ENCODE measurements around the gene ZNF148. TPM values are rescaled to one million over a fixed set of nuclear protein-coding genes. Genes with fewer than 3 reads are reported as not detected.

ZNF148 gene
- polyA plus RNA-seq, 1 donor: 22.9 TPM

DNA sequence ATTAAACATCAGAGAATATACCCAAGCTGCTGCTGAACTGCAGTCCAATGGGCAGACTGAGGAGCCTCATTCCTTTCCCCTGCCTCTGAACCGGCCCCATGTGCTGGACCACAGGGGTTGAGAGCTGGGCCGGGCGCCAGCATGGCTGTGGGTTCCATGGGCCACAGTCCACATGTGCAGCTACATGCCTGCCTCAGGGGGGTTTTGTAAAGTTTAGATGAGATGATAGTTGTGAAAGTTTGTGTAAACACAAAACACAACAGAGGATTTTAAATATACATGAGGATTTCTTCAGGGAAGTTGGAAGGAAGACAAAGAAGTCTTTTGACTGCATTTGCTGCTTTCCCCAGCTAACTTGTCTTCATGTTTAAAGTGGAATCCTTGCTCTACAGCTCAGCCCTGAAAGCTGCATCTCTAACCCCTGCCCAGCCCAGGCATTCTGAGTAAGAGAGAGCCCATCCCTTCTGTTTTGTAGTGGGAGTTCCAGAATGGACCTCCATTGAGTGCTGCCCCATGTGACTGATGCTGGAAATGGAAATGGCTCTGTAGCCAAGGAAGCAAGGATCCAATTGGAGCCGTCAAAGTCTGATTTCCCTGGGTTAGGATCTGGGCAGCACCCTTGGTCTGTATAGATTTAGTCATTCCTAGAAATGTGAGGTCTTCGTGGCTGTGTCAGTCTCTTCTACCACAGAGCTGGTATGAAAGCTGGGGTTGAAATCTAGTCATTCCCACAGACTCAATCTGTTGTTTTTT, 180.1 kb downstream of the ZNF148 start:
- H3K36me3 ChIP-seq (ENCODE audit: control insufficient read depth, insufficient read depth, low read length): peaks cover 12% of the 10 kb centered on the region
- no peaks in the 10 kb centered on the region for H3K27me3 ChIP-seq (ENCODE audit: control insufficient read depth, insufficient read depth, low read length)
- H3K4me3 ChIP-seq (ENCODE audit: low read length): no peak overlapping the region
- DNase-seq: no peak
- no peak overlapping the region for H3K27ac ChIP-seq (ENCODE audit: low read length)
- no peaks in the 10 kb centered on the region for H3K9me3 ChIP-seq (ENCODE audit: control insufficient read depth, low read depth, low read length)
- no CpG with 5 or more reads among the region's 5 CpGs for WGBS (ENCODE audit: insufficient coverage, low lambda C conversion rate)
- no peaks in the 10 kb centered on the region for H3K4me1 ChIP-seq (ENCODE audit: control insufficient read depth, insufficient read depth, low read length)

DNA sequence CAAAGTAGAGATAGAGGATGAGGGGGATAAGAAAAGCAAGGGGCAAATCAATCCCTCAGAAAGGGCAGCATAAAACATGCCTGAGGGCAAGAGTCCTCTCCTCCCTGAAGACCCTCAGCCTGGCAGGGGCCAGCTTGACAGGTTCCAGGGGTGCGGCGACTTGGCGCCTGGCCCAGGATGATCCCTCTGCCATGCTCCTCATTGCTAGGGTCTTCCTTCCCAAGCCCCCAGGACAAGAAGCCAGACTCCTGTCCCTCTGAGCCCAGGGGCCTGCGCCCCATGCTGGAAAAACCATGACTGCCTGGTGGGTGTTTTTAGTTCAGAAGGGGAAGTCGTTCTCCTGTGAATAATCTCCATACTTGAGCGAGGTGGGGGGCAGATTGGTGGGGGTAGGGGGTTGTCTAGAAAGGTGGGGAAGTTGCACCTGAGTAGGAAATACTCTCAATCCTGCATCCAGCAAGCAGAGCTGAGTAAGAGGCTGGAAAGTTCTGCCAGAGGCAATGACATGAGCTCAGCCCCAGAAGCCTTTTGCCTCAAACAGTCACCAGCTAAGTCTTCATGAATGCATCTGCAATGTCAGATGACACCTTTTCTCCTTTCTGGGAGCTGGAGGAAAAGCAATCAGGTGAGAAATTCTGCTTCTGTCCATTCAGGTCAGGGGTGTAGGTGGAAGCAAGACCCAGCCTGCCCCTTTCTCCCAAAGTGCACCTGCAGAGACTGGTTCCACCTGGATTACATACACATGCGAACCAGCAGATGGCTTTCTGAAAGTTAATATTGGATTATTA, 180.9 kb downstream of the ZNF148 start:
- Histone ChIP-seq H3K4me3 (ENCODE audit: low read length) (no peak overlapping the region), H3K9me3 (ENCODE audit: control insufficient read depth, low read depth, low read length) (no peaks in the 10 kb centered on the region), H3K4me1 (ENCODE audit: control insufficient read depth, insufficient read depth, low read length) (no peaks in the 10 kb centered on the region), H3K27ac (ENCODE audit: low read length) (no peak overlapping the region), H3K36me3 (ENCODE audit: control insufficient read depth, insufficient read depth, low read length) (peaks cover 20% of the 10 kb centered on the region), H3K27me3 (ENCODE audit: control insufficient read depth, insufficient read depth, low read length) (no peaks in the 10 kb centered on the region)
- no CpG with 5 or more reads among the region's 7 CpGs for WGBS (ENCODE audit: insufficient coverage, low lambda C conversion rate)
- DNase-seq: no peak

DNA sequence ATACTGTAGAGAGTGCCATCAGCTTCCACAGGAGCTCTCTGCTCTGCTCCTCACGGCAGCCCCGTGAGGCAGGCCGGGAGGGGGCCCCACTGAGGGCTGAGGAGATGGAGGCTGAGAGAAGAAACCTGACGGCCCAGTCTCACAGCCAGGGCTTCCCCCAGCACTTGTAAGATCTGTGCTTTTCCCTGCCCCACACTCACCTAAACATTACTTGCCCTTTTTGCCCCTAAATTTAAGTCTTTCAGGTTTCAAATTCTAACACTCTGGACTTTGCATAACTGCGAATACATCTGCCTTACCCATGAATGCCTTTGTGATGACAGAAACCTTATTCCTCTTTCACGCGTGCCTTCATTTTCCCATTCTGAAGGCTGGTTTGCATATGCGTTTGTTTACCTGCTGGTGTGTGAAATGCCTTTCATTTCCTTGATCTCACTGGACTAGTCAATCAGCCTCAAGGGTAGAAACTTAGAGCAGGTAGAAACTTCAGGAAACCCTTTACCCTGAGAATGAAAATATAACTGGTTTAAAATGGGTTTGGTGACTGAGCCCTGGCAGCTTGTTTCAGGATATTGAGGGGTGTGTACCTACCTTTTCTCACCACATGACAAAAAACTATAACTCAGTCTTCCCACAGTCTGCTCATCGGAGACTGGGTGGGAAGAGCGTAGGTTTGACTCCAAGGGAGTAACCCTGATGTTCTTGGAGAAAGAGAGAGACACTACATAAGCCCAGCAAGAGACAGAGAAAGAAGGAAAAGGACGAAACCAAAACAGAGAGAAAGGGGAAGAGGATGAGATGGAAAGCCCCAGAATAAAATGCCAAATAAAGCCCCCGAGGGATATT, 182.7 kb downstream of the ZNF148 start:
- no peak for DNase-seq
- Histone ChIP-seq H3K36me3 (ENCODE audit: control insufficient read depth, insufficient read depth, low read length) (peaks cover 32% of the 10 kb centered on the region), H3K27me3 (ENCODE audit: control insufficient read depth, insufficient read depth, low read length) (no peaks in the 10 kb centered on the region), H3K9me3 (ENCODE audit: control insufficient read depth, low read depth, low read length) (no peaks in the 10 kb centered on the region), H3K27ac (ENCODE audit: low read length) (no peak overlapping the region), H3K4me3 (ENCODE audit: low read length) (no peak overlapping the region), H3K4me1 (ENCODE audit: control insufficient read depth, insufficient read depth, low read length) (no peaks in the 10 kb centered on the region)
- WGBS (ENCODE audit: insufficient coverage, low lambda C conversion rate): 93% methylated on average over 4 of the region's 12 CpGs

- 60% methylated on average over 2 of the region's 7 CpGs for WGBS (ENCODE audit: insufficient coverage, low lambda C conversion rate)
- Histone ChIP-seq H3K4me1 (ENCODE audit: control insufficient read depth, insufficient read depth, low read length) (peaks cover 2% of the 10 kb centered on the region), H3K27me3 (ENCODE audit: control insufficient read depth, insufficient read depth, low read length) (no peaks in the 10 kb centered on the region), H3K9me3 (ENCODE audit: control insufficient read depth, low read depth, low read length) (no peaks in the 10 kb centered on the region), H3K27ac (ENCODE audit: low read length) (no peak overlapping the region), H3K4me3 (ENCODE audit: low read length) (no peak overlapping the region), H3K36me3 (ENCODE audit: control insufficient read depth, insufficient read depth, low read length) (peaks cover 35% of the 10 kb centered on the region)
- no peak for DNase-seq
Measured at GRCh38 chr3:125191730-125192129, 183.4 kb downstream of the ZNF148 start.

DNA sequence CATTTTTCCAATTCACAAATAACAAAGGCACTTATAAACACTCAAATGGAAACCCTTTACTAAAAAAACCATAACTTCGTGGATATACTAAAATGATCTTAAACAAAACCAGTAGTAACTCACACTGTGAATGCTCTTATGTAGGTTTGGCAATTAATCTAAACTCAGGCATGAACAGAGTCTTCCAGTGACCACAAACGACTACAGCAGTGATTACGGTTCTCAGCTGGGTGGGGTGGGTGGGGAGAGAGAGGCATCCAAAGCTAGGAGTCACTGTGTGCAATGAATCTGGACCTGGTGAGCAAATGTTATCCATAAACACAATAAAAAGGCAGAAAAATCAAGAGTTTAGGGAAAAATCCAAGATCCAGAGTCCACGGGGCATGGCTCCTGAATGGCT, 183.9 kb downstream of the ZNF148 start:
- H3K27ac ChIP-seq (ENCODE audit: low read length): no peak overlapping the region
- no peaks in the 10 kb centered on the region for H3K27me3 ChIP-seq (ENCODE audit: control insufficient read depth, insufficient read depth, low read length)
- H3K4me3 ChIP-seq (ENCODE audit: low read length): no peak overlapping the region
- peaks cover 35% of the 10 kb centered on the region for H3K36me3 ChIP-seq (ENCODE audit: control insufficient read depth, insufficient read depth, low read length)
- H3K9me3 ChIP-seq (ENCODE audit: control insufficient read depth, low read depth, low read length): no peaks in the 10 kb centered on the region
- 100% methylated on average over 1 of the region's 4 CpGs for whole genome bisulfite sequencing (ENCODE audit: insufficient coverage, low lambda C conversion rate)
- no peak for DNase-seq
- H3K4me1 ChIP-seq (ENCODE audit: control insufficient read depth, insufficient read depth, low read length): peaks cover 4% of the 10 kb centered on the region

- no peak for DNase-seq
- no CpG with 5 or more reads among the region's 3 CpGs for WGBS (ENCODE audit: insufficient coverage, low lambda C conversion rate)
Measured at GRCh38 chr3:125190786-125191185, 184.3 kb downstream of the ZNF148 start.

DNA sequence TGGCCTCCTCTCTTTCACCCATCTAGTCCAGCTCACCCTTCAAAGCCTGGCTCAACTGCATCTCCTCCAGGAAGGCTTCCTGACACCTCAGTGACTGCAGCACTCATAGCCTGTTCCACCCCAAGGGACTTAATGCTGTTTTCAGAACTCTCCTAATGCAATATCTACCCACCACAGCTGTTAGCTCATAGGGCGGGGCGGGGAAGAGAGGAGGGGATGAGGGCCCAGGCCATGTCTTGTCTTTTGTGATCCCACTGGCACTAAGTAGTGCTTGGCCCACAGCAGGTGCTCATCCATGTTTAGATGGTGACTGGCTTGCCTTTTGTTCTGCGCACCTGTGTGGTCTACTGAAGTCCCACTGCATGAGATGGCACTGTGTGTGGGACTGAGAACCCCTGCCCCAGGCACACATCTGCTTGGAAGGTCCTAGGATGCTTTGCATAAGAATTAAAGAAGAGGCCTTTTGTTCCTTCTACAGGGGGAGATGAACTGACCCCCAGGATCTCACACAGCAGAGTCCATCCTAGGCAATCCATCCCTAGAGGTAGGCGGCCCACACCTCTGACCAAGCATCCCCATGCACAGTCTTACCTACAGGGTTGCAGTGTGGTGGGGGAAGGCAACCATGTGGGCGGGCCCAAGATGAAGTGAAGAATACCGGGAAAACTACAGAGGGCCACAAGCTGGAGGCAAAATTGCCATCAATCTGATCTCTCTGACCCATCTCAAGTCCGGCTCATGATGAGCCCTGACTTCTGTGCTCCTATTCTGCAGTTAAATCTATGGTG, 185.6 kb downstream of the ZNF148 start:
- WGBS (ENCODE audit: insufficient coverage, low lambda C conversion rate): 100% methylated on average over 1 of the region's 7 CpGs

More at GRCh38 chr3:125190786-125191185, 184.3 kb downstream of the ZNF148 start:
- no peak overlapping the region for H3K27ac ChIP-seq (ENCODE audit: low read length)
- H3K4me3 ChIP-seq (ENCODE audit: low read length): no peak overlapping the region
- no peaks in the 10 kb centered on the region for H3K27me3 ChIP-seq (ENCODE audit: control insufficient read depth, insufficient read depth, low read length)
- peaks cover 35% of the 10 kb centered on the region for H3K36me3 ChIP-seq (ENCODE audit: control insufficient read depth, insufficient read depth, low read length)
- H3K9me3 ChIP-seq (ENCODE audit: control insufficient read depth, low read depth, low read length): no peaks in the 10 kb centered on the region
- peaks cover 6% of the 10 kb centered on the region for H3K4me1 ChIP-seq (ENCODE audit: control insufficient read depth, insufficient read depth, low read length)

GRCh38 chr3:125188955-125189354, 186.2 kb downstream of the ZNF148 start:
- H3K4me1 ChIP-seq (ENCODE audit: control insufficient read depth, insufficient read depth, low read length): peaks cover 8% of the 10 kb centered on the region
- no peaks in the 10 kb centered on the region for H3K27me3 ChIP-seq (ENCODE audit: control insufficient read depth, insufficient read depth, low read length)
- no peak for DNase-seq
- H3K36me3 ChIP-seq (ENCODE audit: control insufficient read depth, insufficient read depth, low read length): peaks cover 39% of the 10 kb centered on the region
- WGBS (ENCODE audit: insufficient coverage, low lambda C conversion rate): no CpG with 5 or more reads among the region's 2 CpGs
- no peaks in the 10 kb centered on the region for H3K9me3 ChIP-seq (ENCODE audit: control insufficient read depth, low read depth, low read length)
- no peak overlapping the region for H3K4me3 ChIP-seq (ENCODE audit: low read length)
- H3K27ac ChIP-seq (ENCODE audit: low read length): no peak overlapping the region

More for the DNA sequence above, 185.6 kb downstream of the ZNF148 start:
- H3K4me3 ChIP-seq (ENCODE audit: low read length): no peak overlapping the region
- H3K27ac ChIP-seq (ENCODE audit: low read length): no peak overlapping the region
- H3K4me1 ChIP-seq (ENCODE audit: control insufficient read depth, insufficient read depth, low read length): peaks cover 8% of the 10 kb centered on the region
- H3K27me3 ChIP-seq (ENCODE audit: control insufficient read depth, insufficient read depth, low read length): no peaks in the 10 kb centered on the region
- no peaks in the 10 kb centered on the region for H3K9me3 ChIP-seq (ENCODE audit: control insufficient read depth, low read depth, low read length)
- H3K36me3 ChIP-seq (ENCODE audit: control insufficient read depth, insufficient read depth, low read length): peaks cover 35% of the 10 kb centered on the region
- no peak for DNase-seq

GRCh38 chr3:125187599-125187910, 187.6 kb downstream of the ZNF148 start:
- Histone ChIP-seq H3K27ac (ENCODE audit: low read length) (no peak overlapping the region), H3K9me3 (ENCODE audit: control insufficient read depth, low read depth, low read length) (no peaks in the 10 kb centered on the region), H3K4me1 (ENCODE audit: control insufficient read depth, insufficient read depth, low read length) (peaks cover 8% of the 10 kb centered on the region), H3K27me3 (ENCODE audit: control insufficient read depth, insufficient read depth, low read length) (no peaks in the 10 kb centered on the region), H3K4me3 (ENCODE audit: low read length) (no peak overlapping the region), H3K36me3 (ENCODE audit: control insufficient read depth, insufficient read depth, low read length) (peaks cover 41% of the 10 kb centered on the region)
- no CpG with 5 or more reads among the region's 5 CpGs for WGBS (ENCODE audit: insufficient coverage, low lambda C conversion rate)
- DNase-seq: no peak

All from large intestine (tissue), 3 donors.